ENCODE data around the gene SIT1.

- TF ChIP-seq POLR2AphosphoS5 (IDR thresholded peaks at IDR 0.05; ENCODE audit: low read depth, low read length) = no peak
- TF ChIP-seq TAF1 (IDR thresholded peaks at IDR 0.05; ENCODE audit: borderline replicate concordance, insufficient read depth, low read length) = no peak
- TF ChIP-seq REST (IDR thresholded peaks at IDR 0.05; ENCODE audit: insufficient read depth in 1 of 2, low read depth in 2 of 2, low read length in 2 of 2) = no peak
- no peak for TF ChIP-seq SIN3A (IDR thresholded peaks at IDR 0.05; ENCODE audit: borderline replicate concordance, insufficient read depth, low read length)
- TF ChIP-seq FOXP2 (optimal IDR thresholded peaks at IDR 0.05; ENCODE audit: borderline replicate concordance, extremely low read depth, extremely low read length, insufficient read depth) = no peak
Measured at GRCh38 chr9:35682520-35683315, 32.0 kb upstream of the SIT1 start.
